GM12874 (cell line): ENCODE results near the gene RAB6A.

Experiments
- TF ChIP-seq, protein P1 (sequence below): IDR thresholded peaks from 2 replicates; pipeline ENCODE4 v1.5.1; 2011; ENCODE audit warnings: low read depth, mild to moderate bottlenecking, control low read depth, low read length, moderate library complexity; ENCODE audit not compliant: insufficient read depth

Gene RAB6A

DNA sequence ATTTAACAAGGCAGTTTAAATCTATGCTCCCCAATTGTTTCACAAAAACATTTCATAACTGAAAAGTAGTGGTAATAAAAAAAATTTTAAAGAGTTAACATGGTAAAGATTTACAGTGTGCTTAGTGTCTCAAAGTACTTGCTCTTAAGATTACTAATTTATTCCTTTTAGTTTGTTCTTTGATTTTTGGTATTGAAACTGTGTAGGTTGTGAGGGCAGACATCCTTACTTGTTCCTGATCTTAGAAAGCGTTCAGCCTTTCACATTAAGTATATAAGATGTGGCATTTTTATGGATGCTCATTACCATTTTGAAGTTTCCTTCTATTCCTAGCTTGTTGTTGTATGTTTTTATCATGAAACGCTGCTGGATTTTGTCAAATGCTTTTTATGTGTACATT lies 32.9 kb downstream of the RAB6A start:
- TF ChIP-seq, protein P1, sequence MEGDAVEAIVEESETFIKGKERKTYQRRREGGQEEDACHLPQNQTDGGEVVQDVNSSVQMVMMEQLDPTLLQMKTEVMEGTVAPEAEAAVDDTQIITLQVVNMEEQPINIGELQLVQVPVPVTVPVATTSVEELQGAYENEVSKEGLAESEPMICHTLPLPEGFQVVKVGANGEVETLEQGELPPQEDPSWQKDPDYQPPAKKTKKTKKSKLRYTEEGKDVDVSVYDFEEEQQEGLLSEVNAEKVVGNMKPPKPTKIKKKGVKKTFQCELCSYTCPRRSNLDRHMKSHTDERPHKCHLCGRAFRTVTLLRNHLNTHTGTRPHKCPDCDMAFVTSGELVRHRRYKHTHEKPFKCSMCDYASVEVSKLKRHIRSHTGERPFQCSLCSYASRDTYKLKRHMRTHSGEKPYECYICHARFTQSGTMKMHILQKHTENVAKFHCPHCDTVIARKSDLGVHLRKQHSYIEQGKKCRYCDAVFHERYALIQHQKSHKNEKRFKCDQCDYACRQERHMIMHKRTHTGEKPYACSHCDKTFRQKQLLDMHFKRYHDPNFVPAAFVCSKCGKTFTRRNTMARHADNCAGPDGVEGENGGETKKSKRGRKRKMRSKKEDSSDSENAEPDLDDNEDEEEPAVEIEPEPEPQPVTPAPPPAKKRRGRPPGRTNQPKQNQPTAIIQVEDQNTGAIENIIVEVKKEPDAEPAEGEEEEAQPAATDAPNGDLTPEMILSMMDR: no peak

DNA sequence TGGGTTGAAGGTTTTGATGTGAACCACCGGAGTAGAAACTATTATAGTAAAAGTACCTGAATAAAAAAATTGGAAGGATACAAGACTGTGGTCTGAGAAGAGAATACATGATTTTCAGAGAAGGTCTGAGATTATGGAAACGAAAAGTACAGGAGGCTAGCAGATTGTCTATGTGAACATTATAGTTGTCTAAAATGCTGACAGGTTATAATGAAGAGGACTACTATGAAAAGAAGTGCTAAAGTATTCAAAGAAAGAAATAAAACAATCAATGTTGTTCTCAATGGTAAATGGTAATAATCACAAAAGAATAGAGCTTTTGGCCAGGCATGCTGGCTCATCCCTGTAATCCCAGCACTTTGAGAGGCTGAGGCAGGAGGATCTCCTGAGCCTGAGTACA lies 34.0 kb downstream of the RAB6A start:
- TF ChIP-seq, protein P1: no peak

DNA sequence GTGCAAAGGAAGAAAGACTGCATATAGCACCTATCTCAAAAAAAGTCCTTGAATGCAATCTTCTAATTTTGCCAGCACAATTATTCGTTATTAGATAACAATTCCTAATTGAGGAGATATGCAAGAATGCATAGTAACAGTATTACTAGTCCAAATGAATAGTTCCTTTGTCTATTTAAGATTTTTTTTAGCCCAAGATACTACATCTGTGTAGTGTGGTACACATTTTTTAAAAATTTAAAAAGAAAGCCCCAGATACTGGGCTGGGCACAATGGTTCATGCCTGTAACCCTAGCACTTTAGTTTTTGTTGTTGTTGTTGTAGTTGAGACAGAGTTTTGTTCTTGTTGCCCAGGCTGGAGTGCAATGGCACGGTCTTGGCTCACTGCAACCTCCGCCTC lies 43.7 kb downstream of the RAB6A start:
- TF ChIP-seq, protein P1: no peak

DNA sequence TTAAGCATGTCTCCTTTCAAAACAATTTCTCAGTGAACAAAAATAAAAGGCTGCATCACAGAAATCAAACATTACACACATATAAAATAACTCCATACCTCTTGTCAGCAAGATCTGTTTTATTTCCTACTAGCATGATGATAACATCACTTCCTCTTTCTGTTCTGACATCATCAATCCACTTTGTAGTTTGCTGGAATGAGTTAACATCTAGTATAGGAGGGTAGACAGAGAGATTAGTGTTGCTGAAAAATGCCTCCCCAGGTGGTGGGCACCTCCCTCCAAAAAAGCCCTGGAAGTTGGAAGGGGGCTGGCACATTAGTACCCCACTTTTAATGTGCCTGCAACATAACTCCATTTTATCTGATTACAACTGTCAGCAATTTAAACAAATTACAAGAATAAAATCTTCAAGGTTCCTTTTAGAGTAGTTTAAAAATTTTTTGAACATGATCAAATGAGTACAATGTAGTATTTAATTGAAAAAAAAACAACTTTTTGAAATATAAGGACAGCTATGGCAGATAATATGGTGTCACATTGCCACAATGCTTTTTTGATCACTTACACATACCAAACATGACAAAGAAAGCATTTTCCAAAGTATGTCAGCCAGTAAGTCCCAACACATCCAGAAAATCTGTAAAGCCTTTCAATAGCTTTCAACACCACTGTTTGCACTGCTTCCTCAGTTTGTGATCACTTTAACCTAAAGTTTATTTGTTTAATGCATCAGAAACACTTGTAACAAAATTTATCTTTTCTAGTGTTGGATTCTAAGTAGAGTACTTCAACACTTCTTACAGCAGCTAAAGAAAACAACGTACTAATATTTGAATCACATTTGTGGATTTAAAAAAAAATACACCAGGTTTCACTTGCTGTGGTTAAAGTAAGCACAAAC lies 44.5 kb downstream of the RAB6A start:
- TF ChIP-seq, protein P1: no peak

DNA sequence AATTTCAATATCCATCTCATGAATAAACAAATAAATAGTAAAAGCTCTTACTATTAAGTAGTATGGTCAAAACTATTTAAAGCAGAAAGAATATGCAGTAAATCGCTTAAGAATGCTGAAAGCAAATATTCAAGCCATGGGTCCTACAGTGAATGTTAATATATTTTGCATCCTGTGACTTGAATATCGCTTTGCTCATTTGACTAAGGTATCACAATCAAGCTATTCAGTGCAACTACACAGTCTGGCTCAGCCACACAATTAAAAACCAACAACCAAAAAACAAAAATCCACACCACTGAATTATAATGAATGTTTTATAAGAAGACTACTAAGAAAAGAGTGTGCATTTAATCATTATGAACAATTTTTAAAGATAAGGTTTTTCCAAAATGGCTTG lies 45.3 kb downstream of the RAB6A start:
- TF ChIP-seq, protein P1: no peak

DNA sequence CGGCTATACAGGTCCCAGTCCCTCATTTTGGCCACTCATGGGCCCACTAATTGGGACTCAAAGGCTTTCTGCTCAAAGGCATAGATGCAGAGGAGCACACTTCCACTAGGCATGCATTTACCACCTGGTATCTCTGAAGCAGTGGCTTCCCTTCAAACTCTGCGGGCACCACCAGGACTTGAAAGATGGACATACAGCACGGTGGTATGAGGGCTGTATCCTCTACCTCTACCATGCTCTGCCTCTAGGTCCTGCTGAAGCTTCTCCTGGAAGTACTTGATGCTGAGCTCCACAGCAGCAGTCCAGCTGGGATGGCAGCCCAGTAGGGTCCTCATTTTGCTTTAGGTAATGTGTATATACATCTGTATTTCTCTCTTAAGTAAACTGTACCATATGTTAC lies 49.9 kb downstream of the RAB6A start:
- TF ChIP-seq, protein P1: no peak

DNA sequence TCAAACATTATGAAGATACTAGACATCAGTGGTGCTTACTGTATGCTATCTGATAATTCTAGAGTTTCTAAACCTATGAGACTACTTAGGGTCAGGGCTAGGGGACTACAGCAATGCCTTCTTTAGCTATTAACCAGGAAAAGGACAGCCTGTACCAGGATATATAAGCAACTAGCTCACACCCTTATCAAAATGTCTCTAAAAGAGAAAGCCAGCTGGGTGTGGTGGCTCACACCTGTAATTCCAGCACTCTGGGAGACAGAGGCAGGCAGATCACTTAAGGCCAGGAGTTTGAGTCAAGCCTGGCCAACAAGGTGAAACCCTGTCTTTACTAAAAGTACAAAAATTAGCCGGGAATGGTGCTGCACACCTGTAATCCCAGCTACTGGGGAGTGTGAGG lies 55.8 kb downstream of the RAB6A start:
- TF ChIP-seq, protein P1: no peak
